Thoracic aorta (tissue), 2 donors: ENCODE data around the gene STK35. TPM values are rescaled to one million over a fixed set of nuclear protein-coding genes. Genes with fewer than 3 reads are reported as not detected.
"Not testable (repeated sequence)": the region's sequence is repeated elsewhere in the genome, so short reads cannot be mapped to it uniquely, and the experiment has no call there.

Experiments
- ATAC-seq: fragments of 150-250 bp; one replicate; pipeline ENCODE4 v1.8.0; 2017; ENCODE audit warnings: low read depth; ENCODE audit not compliant: insufficient number of reproducible peaks, low FRiP score
- DNase-seq: peaks from one replicate; pipeline ENCODE4 v3.0.0-alpha.2; 2020; ENCODE audit warnings: low spot score
- H3K27ac ChIP-seq, 2 donors: fragments of 200-600 bp; sonication (generic); 1 replicate in 1 of 2; 2 replicates in 1 of 2; pipeline ENCODE4 v1.5.1; 2016; ENCODE audit warnings: mild to moderate bottlenecking in 2 of 2, moderate library complexity in 2 of 2
- H3K27me3 ChIP-seq: fragments of 200-600 bp; sonication (generic); replicated peaks from 2 replicates; pipeline ENCODE4 v1.6.0; 2016; ENCODE audit warnings: mild to moderate bottlenecking; ENCODE audit not compliant: insufficient read depth
- H3K36me3 ChIP-seq: fragments of 200-600 bp; sonication (generic); one replicate; pipeline ENCODE4 v1.5.1; 2016
- H3K4me1 ChIP-seq, 2 donors: fragments of 200-600 bp; sonication (generic); 1 replicate in 1 of 2; 2 replicates in 1 of 2; pipeline versions ENCODE4 v1.5.1 to v1.6.0; 2016; ENCODE audit warnings: low read depth in 2 of 2, mild to moderate bottlenecking in 1 of 2; ENCODE audit not compliant: control insufficient read depth in 1 of 2
- H3K4me3 ChIP-seq: fragments of 200-600 bp; sonication (generic); 2 replicates; pipeline ENCODE4 v1.5.1; 2016; ENCODE audit warnings: mild to moderate bottlenecking
- H3K9me3 ChIP-seq: fragments of 200-600 bp; sonication (generic); 2 replicates; pipeline ENCODE4 v1.5.1; 2016
- CTCF ChIP-seq: fragments of 200-600 bp; sonication (generic); IDR thresholded peaks from one replicate; pipeline ENCODE4 v1.5.1; 2019; ENCODE audit warnings: antibody characterized with exemption
- total RNA-seq, 2 donors: library from RNA; depleted of rRNA; stranded (reverse); fragments of >200 nt; gene quantifications; one replicate each; pipeline versions ENCODE4 v1.1.0 to v1.2.3, GENCODE V29; 2016

STK35 gene
- total RNA-seq, 2 donors from 2014 or later: 25.4 to 31.5 TPM

GRCh38 chr20:2183381-2183780 is 81.8 kb downstream of the STK35 start:
- Histone ChIP-seq H3K27ac (no peak overlapping the region), H3K27me3 (no peaks in the 10 kb centered on the region), H3K9me3 (no peaks in the 10 kb centered on the region), H3K4me1 (no peaks in the 10 kb centered on the region), H3K36me3 (no peaks in the 10 kb centered on the region), H3K4me3 (no peak overlapping the region)
- ATAC-seq (no peak), DNase-seq (no peak)
- TF ChIP-seq CTCF: no peak

GRCh38 chr20:2184933-2185332 is 83.3 kb downstream of the STK35 start:
- H3K4me3 ChIP-seq, H3K27me3 ChIP-seq, H3K27ac ChIP-seq, DNase-seq, H3K9me3 ChIP-seq, ATAC-seq, H3K4me1 ChIP-seq, H3K36me3 ChIP-seq: not testable (repeated sequence)

- ATAC-seq (no peak), DNase-seq (no peak)
- Histone ChIP-seq H3K27me3 (no peaks in the 10 kb centered on the region), H3K36me3 (no peaks in the 10 kb centered on the region), H3K4me1 (no peaks in the 10 kb centered on the region), H3K27ac (no peak overlapping the region), H3K4me3 (no peak overlapping the region), H3K9me3 (no peaks in the 10 kb centered on the region)
- no peak for TF ChIP-seq CTCF
Observed at GRCh38 chr20:2195614-2196013, 94.0 kb downstream of the STK35 start.

- TF ChIP-seq CTCF: no peak
- Histone ChIP-seq H3K4me3 (no peak overlapping the region), H3K27me3 (no peaks in the 10 kb centered on the region)
Observed at GRCh38 chr20:2197166-2197565, 95.5 kb downstream of the STK35 start.

More at GRCh38 chr20:2197166-2197565, 95.5 kb downstream of the STK35 start:
- DNase-seq (no peak), ATAC-seq (no peak)
- Histone ChIP-seq H3K36me3 (no peaks in the 10 kb centered on the region), H3K27ac (no peak overlapping the region), H3K4me1 (no peaks in the 10 kb centered on the region), H3K9me3 (no peaks in the 10 kb centered on the region)

Other genes with a start within 250 kb of the STK35 start
- gene SIRPA, start 206.4 kb upstream of the STK35 start, total RNA-seq: 10 to 100 TPM; 29.5 to 62.9 TPM
- not detected for gene PDYN, start 107.8 kb upstream of the STK35 start, total RNA-seq
- under 1 TPM in 1 of 2 donors, not detected in 1; 0.27 TPM for gene TGM3, start 194.2 kb downstream of the STK35 start, total RNA-seq